Esophagus muscularis mucosa (tissue), 3 donors: ENCODE data around the gene GUCY2C.

Experiments used
- POLR2AphosphoS5 ChIP-seq, 2 donors: sonication (generic); formaldehyde crosslinking; IDR thresholded peaks; one replicate each; pipeline ENCODE4 v1.6.1; 2017; ENCODE audit warnings: antibody characterized with exemption in 2 of 2
- TF ChIP-seq, protein P1 (sequence below), 3 experiments: fragments of 200-600 bp in 2 of 3; fragments of 450-650 bp in 1 of 3; sonication (generic) in 2 of 3; IDR thresholded peaks; one replicate each; pipeline ENCODE4 v1.5.1; 2017 to 2019; ENCODE audit warnings: antibody characterized with exemption in 3 of 3, mild to moderate bottlenecking in 2 of 3, moderate library complexity in 1 of 3

DNA sequence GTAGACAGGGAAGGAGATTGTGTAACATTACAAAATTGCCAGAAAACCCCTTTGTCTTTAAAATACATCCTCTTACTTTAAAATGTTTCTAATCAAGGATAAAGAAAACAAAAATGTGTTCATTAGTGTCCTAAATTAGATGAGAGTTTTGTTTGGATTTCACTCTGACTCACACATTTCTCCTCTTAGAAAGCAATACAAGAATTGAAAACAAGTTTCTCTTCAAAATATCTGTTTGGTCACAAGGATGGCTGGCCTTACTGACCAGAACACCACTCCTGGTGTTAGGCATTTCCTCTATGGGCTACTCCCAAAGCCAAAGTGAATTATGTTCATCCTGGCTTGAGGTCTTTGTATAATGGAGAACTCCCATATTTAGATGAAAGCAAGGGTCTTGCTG is 6.4 kb downstream of the GUCY2C start:
- TF ChIP-seq, protein P1, sequence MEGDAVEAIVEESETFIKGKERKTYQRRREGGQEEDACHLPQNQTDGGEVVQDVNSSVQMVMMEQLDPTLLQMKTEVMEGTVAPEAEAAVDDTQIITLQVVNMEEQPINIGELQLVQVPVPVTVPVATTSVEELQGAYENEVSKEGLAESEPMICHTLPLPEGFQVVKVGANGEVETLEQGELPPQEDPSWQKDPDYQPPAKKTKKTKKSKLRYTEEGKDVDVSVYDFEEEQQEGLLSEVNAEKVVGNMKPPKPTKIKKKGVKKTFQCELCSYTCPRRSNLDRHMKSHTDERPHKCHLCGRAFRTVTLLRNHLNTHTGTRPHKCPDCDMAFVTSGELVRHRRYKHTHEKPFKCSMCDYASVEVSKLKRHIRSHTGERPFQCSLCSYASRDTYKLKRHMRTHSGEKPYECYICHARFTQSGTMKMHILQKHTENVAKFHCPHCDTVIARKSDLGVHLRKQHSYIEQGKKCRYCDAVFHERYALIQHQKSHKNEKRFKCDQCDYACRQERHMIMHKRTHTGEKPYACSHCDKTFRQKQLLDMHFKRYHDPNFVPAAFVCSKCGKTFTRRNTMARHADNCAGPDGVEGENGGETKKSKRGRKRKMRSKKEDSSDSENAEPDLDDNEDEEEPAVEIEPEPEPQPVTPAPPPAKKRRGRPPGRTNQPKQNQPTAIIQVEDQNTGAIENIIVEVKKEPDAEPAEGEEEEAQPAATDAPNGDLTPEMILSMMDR (IDR thresholded peaks at IDR 0.05) = no peak
- TF ChIP-seq POLR2AphosphoS5 (IDR thresholded peaks at IDR 0.05) = no peak
